ENCODE results near the gene TBX4. TPM values are rescaled to one million over a fixed set of nuclear protein-coding genes. Genes with fewer than 3 reads are reported as not detected.

TBX4 gene
- polyA plus RNA-seq, 1 experiment = 0.11 TPM

DNA sequence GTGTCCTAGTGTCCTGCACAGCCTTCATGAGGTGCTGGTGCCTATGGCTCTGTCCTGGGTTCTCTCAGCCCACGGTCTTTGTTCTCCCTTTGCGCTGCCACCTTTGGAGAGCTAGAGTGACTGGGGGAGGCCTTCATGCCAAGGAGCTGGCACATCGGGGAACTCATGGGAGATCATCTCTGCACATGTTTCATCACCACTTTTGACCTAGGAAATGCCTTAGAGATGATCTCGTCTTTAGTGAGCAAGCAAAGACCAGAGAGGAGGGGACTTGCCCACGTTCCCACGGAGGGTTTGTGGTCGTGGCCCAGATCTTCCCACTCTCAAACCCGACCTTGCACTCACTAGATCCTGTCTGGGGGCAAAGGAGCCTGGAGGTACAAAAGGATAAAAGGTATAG, 23.5 kb downstream of the TBX4 start:
- DNase-seq (ENCODE audit: low read depth, low spot score) = no peak
- no peaks in the 10 kb centered on the region for H3K9me3 ChIP-seq (ENCODE audit: control insufficient read depth, insufficient read depth, low read length)
- POLR2A ChIA-PET = interaction anchor here (0.9 kb wide), 1 partner anchor 44 kb away, joined by 7 read pairs; no protein-coding TSS in a partner anchor
- CTCF ChIA-PET = no interaction called here
- no peak for TF ChIP-seq CTCF (IDR thresholded peaks at IDR 0.05; ENCODE audit: low read depth, low read length)
- no peak overlapping the region for H3K4me3 ChIP-seq (ENCODE audit: low read depth, low read length)
- H3K27me3 ChIP-seq (ENCODE audit: control insufficient read depth, insufficient read depth, low read length) = peaks cover 2% of the 10 kb centered on the region
- H3K27ac ChIP-seq (ENCODE audit: low read depth, low read length) = no peak overlapping the region

DNA sequence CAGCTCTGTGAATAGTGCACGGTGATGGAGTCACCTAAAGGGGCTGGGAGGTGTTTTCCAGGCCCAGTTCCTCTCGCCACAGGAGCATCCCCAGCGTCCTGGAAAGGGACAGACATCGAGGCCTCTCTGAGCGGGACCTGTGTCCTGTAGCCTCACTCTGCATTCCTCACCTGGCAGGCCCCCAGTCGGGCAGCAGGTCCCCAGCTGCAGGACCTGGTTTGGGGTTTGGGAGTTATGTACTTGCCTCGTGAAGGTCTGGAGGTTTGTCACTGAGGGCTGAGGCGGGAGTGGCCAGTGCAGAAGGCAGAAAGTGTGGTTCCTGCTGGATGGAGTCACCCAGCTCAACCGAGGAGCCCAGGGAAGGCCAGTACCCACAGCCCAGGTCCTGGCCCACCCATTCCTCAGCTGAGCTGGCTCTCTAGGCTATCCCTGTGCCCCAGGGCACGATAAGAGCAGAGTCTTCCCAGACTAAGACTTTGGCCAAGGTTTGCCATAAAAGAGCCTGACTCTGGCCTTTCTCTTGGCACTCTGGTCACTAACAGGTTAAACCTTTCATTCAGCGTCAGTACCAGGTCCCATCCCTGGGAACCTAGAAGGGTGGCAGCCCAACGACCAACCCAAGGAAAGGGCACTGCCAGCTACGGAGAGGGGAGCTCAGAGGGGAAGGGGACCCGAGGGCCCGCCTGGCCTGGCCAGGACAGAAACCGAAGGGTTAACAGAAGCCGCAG, 24.4 kb downstream of the TBX4 start:
- no peaks in the 10 kb centered on the region for H3K9me3 ChIP-seq (ENCODE audit: control insufficient read depth, insufficient read depth, low read length)
- no peak overlapping the region for H3K27ac ChIP-seq (ENCODE audit: low read depth, low read length)
- H3K4me3 ChIP-seq (ENCODE audit: low read depth, low read length) = no peak overlapping the region
- H3K27me3 ChIP-seq (ENCODE audit: control insufficient read depth, insufficient read depth, low read length) = peaks cover 2% of the 10 kb centered on the region
- DNase-seq (ENCODE audit: low read depth, low spot score) = no peak
- ChIA-PET CTCF (interaction anchor here (1.0 kb wide), 1 partner anchor 27 kb away, joined by 3 read pairs; no protein-coding TSS in a partner anchor), POLR2A (no interaction called here)
- TF ChIP-seq CTCF (IDR thresholded peaks at IDR 0.05; ENCODE audit: low read depth, low read length) = no peak

GRCh38 chr17:61477204-61477834, 25.1 kb downstream of the TBX4 start:
- Histone ChIP-seq H3K9me3 (ENCODE audit: control insufficient read depth, insufficient read depth, low read length) (no peaks in the 10 kb centered on the region), H3K4me3 (ENCODE audit: low read depth, low read length) (no peak overlapping the region), H3K27ac (ENCODE audit: low read depth, low read length) (no peak overlapping the region), H3K27me3 (ENCODE audit: control insufficient read depth, insufficient read depth, low read length) (peaks cover 2% of the 10 kb centered on the region)
- no peak for TF ChIP-seq CTCF (IDR thresholded peaks at IDR 0.05; ENCODE audit: low read depth, low read length)
- no peak for DNase-seq (ENCODE audit: low read depth, low spot score)
- ChIA-PET POLR2A (no interaction called here), CTCF (interaction anchor here (1.0 kb wide), 1 partner anchor 28 kb away, joined by 3 read pairs; no protein-coding TSS in a partner anchor)

- CTCF ChIA-PET = no interaction called here
- DNase-seq (ENCODE audit: low read depth, low spot score) = no peak
Observed at GRCh38 chr17:61478026-61478789, 26.0 kb downstream of the TBX4 start.

More at GRCh38 chr17:61478026-61478789, 26.0 kb downstream of the TBX4 start:
- TF ChIP-seq CTCF (IDR thresholded peaks at IDR 0.05; ENCODE audit: low read depth, low read length) = no peak
- Histone ChIP-seq H3K9me3 (ENCODE audit: control insufficient read depth, insufficient read depth, low read length) (no peaks in the 10 kb centered on the region), H3K27ac (ENCODE audit: low read depth, low read length) (no peak overlapping the region), H3K4me3 (ENCODE audit: low read depth, low read length) (no peak overlapping the region), H3K27me3 (ENCODE audit: control insufficient read depth, insufficient read depth, low read length) (peaks cover 2% of the 10 kb centered on the region)
- POLR2A ChIA-PET = no interaction called here
